Mesenchymal stem cell (in vitro differentiated cells and primary cell): ENCODE data around the gene GALM.

Source experiments
- DNase-seq: peaks from one replicate; pipeline ENCODE4 v3.0.0-alpha.2; 2013
- H2AFZ ChIP-seq: one replicate; pipeline ENCODE4 v1.6.1; 2013; ENCODE audit warnings: low read depth, mild to moderate bottlenecking, control low read depth, inconsistent platforms, low read length, moderate library complexity
- H2AK5ac ChIP-seq: 2 replicates; pipeline ENCODE4 v1.6.1; 2013; ENCODE audit warnings: low read length, moderate library complexity, mild to moderate bottlenecking, inconsistent platforms; ENCODE audit not compliant: severe bottlenecking
- H2BK120ac ChIP-seq: one replicate; pipeline ENCODE4 v1.6.1; 2013; ENCODE audit warnings: low read depth, mild to moderate bottlenecking, inconsistent platforms, low read length, moderate library complexity
- H2BK12ac ChIP-seq, 2 experiments: one replicate each; pipeline ENCODE4 v1.6.1; 2013; ENCODE audit warnings: inconsistent platforms in 2 of 2, low read length in 2 of 2, mild to moderate bottlenecking in 2 of 2, moderate library complexity in 2 of 2, control low read depth in 1 of 2
- H2BK15ac ChIP-seq: one replicate; pipeline ENCODE4 v1.6.1; 2013; ENCODE audit warnings: mild to moderate bottlenecking, low read depth, inconsistent platforms; ENCODE audit not compliant: poor library complexity, severe bottlenecking
- H2BK5ac ChIP-seq: 2 replicates; pipeline ENCODE4 v1.6.1; 2013; ENCODE audit warnings: low read depth, mild to moderate bottlenecking, low read length, control low read depth, inconsistent platforms; ENCODE audit not compliant: poor library complexity, severe bottlenecking
- H3K14ac ChIP-seq, 2 experiments: one replicate each; pipeline ENCODE4 v1.6.1; 2013; ENCODE audit warnings: inconsistent platforms in 2 of 2, low read length in 2 of 2, control low read depth in 1 of 2, mild to moderate bottlenecking in 1 of 2, moderate library complexity in 1 of 2
- H3K18ac ChIP-seq, 2 experiments: one replicate each; pipeline ENCODE4 v1.6.1; 2013; ENCODE audit warnings: inconsistent platforms in 2 of 2, low read length in 2 of 2, control low read depth in 1 of 2, low read depth in 1 of 2, mild to moderate bottlenecking in 1 of 2
- H3K23ac ChIP-seq, 2 experiments: one replicate each; pipeline ENCODE4 v1.6.1; 2013; ENCODE audit warnings: inconsistent platforms in 2 of 2, low read length in 2 of 2, mild to moderate bottlenecking in 2 of 2, moderate library complexity in 2 of 2, control low read depth in 1 of 2
- H3K27ac ChIP-seq: 2 replicates; pipeline ENCODE4 v1.5.1; 2013; ENCODE audit warnings: mild to moderate bottlenecking, moderate library complexity, low read length, control low read depth, inconsistent platforms; ENCODE audit not compliant: poor library complexity, severe bottlenecking
- H3K27me3 ChIP-seq, 2 experiments: 2 replicates each; pipeline versions ENCODE4 v1.6.1 to v1.7.0; 2013; ENCODE audit warnings: low read length in 2 of 2, mild to moderate bottlenecking in 2 of 2, moderate library complexity in 2 of 2, control low read depth in 1 of 2, inconsistent platforms in 1 of 2; ENCODE audit not compliant: control insufficient read depth in 1 of 2, insufficient read depth in 1 of 2
- H3K36me3 ChIP-seq, 2 experiments: 2 replicates each; pipeline versions ENCODE4 v1.6.1 to v1.7.0; 2013; ENCODE audit warnings: low read length in 2 of 2, control low read depth in 1 of 2, inconsistent platforms in 1 of 2, low read depth in 1 of 2, mild to moderate bottlenecking in 1 of 2; ENCODE audit not compliant: insufficient read depth in 2 of 2, control insufficient read depth in 1 of 2
- H3K4ac ChIP-seq, 2 experiments: one replicate each; pipeline ENCODE4 v1.6.1; 2013; ENCODE audit warnings: inconsistent platforms in 2 of 2, low read length in 2 of 2, mild to moderate bottlenecking in 2 of 2, moderate library complexity in 2 of 2, control low read depth in 1 of 2, low read depth in 1 of 2
- H3K4me1 ChIP-seq: 2 replicates; pipeline ENCODE4 v1.6.1; 2013; ENCODE audit warnings: low read depth, low read length, control low read depth; ENCODE audit not compliant: control insufficient read depth, insufficient read depth
- H3K4me2 ChIP-seq: 2 replicates; pipeline ENCODE4 v1.6.1; 2013; ENCODE audit warnings: low read length, mild to moderate bottlenecking, inconsistent platforms; ENCODE audit not compliant: poor library complexity, severe bottlenecking
- H3K4me3 ChIP-seq, 2 experiments: 2 replicates each; pipeline versions ENCODE4 v1.5.1 to v1.7.0; 2013; ENCODE audit warnings: low read length in 2 of 2, mild to moderate bottlenecking in 2 of 2, control low read depth in 1 of 2, low read depth in 1 of 2; ENCODE audit not compliant: insufficient read depth in 1 of 2
- H3K79me1 ChIP-seq: replicated peaks from 2 replicates; pipeline ENCODE4 v1.6.1; 2013; ENCODE audit warnings: mild to moderate bottlenecking, control low read depth, low read length, inconsistent platforms; ENCODE audit not compliant: poor library complexity, severe bottlenecking
- H3K9ac ChIP-seq: 2 replicates; pipeline ENCODE4 v1.7.0; 2013; ENCODE audit warnings: mild to moderate bottlenecking, low read length, moderate library complexity
- H3K9me3 ChIP-seq: 2 replicates; pipeline ENCODE4 v1.7.0; 2013; ENCODE audit warnings: mild to moderate bottlenecking, low read length; ENCODE audit not compliant: control insufficient read depth
- H4K8ac ChIP-seq: one replicate; pipeline ENCODE4 v1.6.1; 2013; ENCODE audit warnings: inconsistent platforms, mild to moderate bottlenecking, low read length, moderate library complexity
- H4K91ac ChIP-seq: one replicate; pipeline ENCODE4 v1.6.1; 2013; ENCODE audit warnings: mild to moderate bottlenecking, low read length, inconsistent platforms
- WGBS: methylation state at CpG from one replicate; pipeline ENCODE4 v1.1.7; 2013; ENCODE audit warnings: mixed read lengths; 5-methylcytosine and 5-hydroxymethylcytosine counted together

The GALM gene

GRCh38 chr2:38621018-38621417, 44.9 kb upstream of the GALM start:
- H3K9me3 ChIP-seq = no peaks in the 10 kb centered on the region
- no peak overlapping the region for H2BK12ac ChIP-seq
- H3K4ac ChIP-seq = no peak overlapping the region
- H3K79me1 ChIP-seq = no peaks in the 10 kb centered on the region
- no peak for DNase-seq
- H3K27me3 ChIP-seq = peaks cover under 1 to 9% of the 10 kb centered on the region in 2 experiments
- H3K4me2 ChIP-seq = no peak overlapping the region
- H4K8ac ChIP-seq = no peak overlapping the region
- no peak overlapping the region for H4K91ac ChIP-seq
- H3K9ac ChIP-seq = no peak overlapping the region
- H2AK5ac ChIP-seq = no peak overlapping the region
- no peak overlapping the region for H2BK5ac ChIP-seq
- no peaks in the 10 kb centered on the region for H3K4me1 ChIP-seq
- no peak overlapping the region for H3K4me3 ChIP-seq
- H3K14ac ChIP-seq = no peak overlapping the region
- no peak overlapping the region for H2AFZ ChIP-seq
- H3K23ac ChIP-seq = no peak overlapping the region
- no peaks in the 10 kb centered on the region for H3K36me3 ChIP-seq
- H2BK15ac ChIP-seq = no peak overlapping the region
- no peak overlapping the region for H3K27ac ChIP-seq
- H3K18ac ChIP-seq = no peak overlapping the region
- H2BK120ac ChIP-seq = no peak overlapping the region

- WGBS = 96% methylated on average over 2 of the region's 3 CpGs
- DNase-seq = no peak
- H3K4me1 ChIP-seq = no peaks in the 10 kb centered on the region
- no peak overlapping the region for H3K14ac ChIP-seq
- H3K4me3 ChIP-seq = no peak overlapping the region
- no peak overlapping the region for H3K4ac ChIP-seq
- H3K9me3 ChIP-seq = no peaks in the 10 kb centered on the region
- no peak overlapping the region for H3K4me2 ChIP-seq
- no peak overlapping the region for H2BK15ac ChIP-seq
- H2AK5ac ChIP-seq = no peak overlapping the region
- H2BK5ac ChIP-seq = no peak overlapping the region
- peaks cover 7 to 8% of the 10 kb centered on the region in 2 experiments for H3K27me3 ChIP-seq
- H3K9ac ChIP-seq = no peak overlapping the region
- no peak overlapping the region for H2BK120ac ChIP-seq
- H3K18ac ChIP-seq = no peak overlapping the region
- H4K91ac ChIP-seq = no peak overlapping the region
- no peak overlapping the region for H2BK12ac ChIP-seq
- no peaks in the 10 kb centered on the region for H3K79me1 ChIP-seq
- no peak overlapping the region for H3K27ac ChIP-seq
- no peak overlapping the region for H3K23ac ChIP-seq
- H4K8ac ChIP-seq = no peak overlapping the region
- no peak overlapping the region for H2AFZ ChIP-seq
- H3K36me3 ChIP-seq = no peaks in the 10 kb centered on the region
Observed at GRCh38 chr2:38622210-38622609, 43.7 kb upstream of the GALM start.

- Histone ChIP-seq H3K23ac (no peak overlapping the region), H2BK15ac (no peak overlapping the region), H3K9ac (no peak overlapping the region), H4K91ac (peak overlapping the region; percentile 8), H2BK12ac (no peak overlapping the region), H3K14ac (no peak overlapping the region), H3K36me3 (no peaks in the 10 kb centered on the region), H3K27me3 (peaks cover 0 to 8% of the 10 kb centered on the region in 2 experiments), H3K4me2 (no peak overlapping the region), H3K27ac (no peak overlapping the region), H3K4me3 (no peak overlapping the region), H3K4me1 (no peaks in the 10 kb centered on the region), H2BK120ac (no peak overlapping the region), H2AFZ (no peak overlapping the region), H3K79me1 (no peaks in the 10 kb centered on the region), H3K9me3 (no peaks in the 10 kb centered on the region), H3K4ac (no peak overlapping the region), H4K8ac (no peak overlapping the region), H3K18ac (no peak overlapping the region), H2AK5ac (no peak overlapping the region), H2BK5ac (no peak overlapping the region)
- DNase-seq = no peak
- WGBS = 93% methylated on average over 5 of the region's 7 CpGs
Observed at GRCh38 chr2:38626326-38627035, 39.4 kb upstream of the GALM start.

GRCh38 chr2:38627391-38627790, 38.5 kb upstream of the GALM start:
- H3K9me3 ChIP-seq = no peaks in the 10 kb centered on the region
- H3K4me3 ChIP-seq = no peak overlapping the region
- H3K9ac ChIP-seq = no peak overlapping the region
- H2AFZ ChIP-seq = no peak overlapping the region
- H4K8ac ChIP-seq = no peak overlapping the region
- no peak overlapping the region for H3K27ac ChIP-seq
- H3K27me3 ChIP-seq = peaks cover 0 to 8% of the 10 kb centered on the region in 2 experiments
- H2BK5ac ChIP-seq = no peak overlapping the region
- H2BK12ac ChIP-seq = no peak overlapping the region
- no peak overlapping the region for H2AK5ac ChIP-seq
- no peak overlapping the region for H3K14ac ChIP-seq
- H3K4ac ChIP-seq = no peak overlapping the region
- no peaks in the 10 kb centered on the region for H3K79me1 ChIP-seq
- no peak overlapping the region for H3K4me2 ChIP-seq
- no peak overlapping the region for H3K23ac ChIP-seq
- 96% methylated on average over 3 of the region's 4 CpGs for WGBS
- H3K18ac ChIP-seq = no peak overlapping the region
- no peaks in the 10 kb centered on the region for H3K4me1 ChIP-seq
- H3K36me3 ChIP-seq = no peaks in the 10 kb centered on the region
- H2BK120ac ChIP-seq = no peak overlapping the region
- H2BK15ac ChIP-seq = no peak overlapping the region
- H4K91ac ChIP-seq = no peak overlapping the region
- DNase-seq = no peak
